K562 (cell line): ENCODE measurements around the gene IARS1. TPM values are rescaled to one million over a fixed set of nuclear protein-coding genes. Genes with fewer than 3 reads are reported as not detected.

ENCODE experiments used
- ATAC-seq: fragments of 200-7000 bp; cut with Tn5 transposase; 3 replicates; pipeline ENCODE4 v1.9.1; 2020; ENCODE audit warnings: moderate library complexity
- BruUV-seq: library from RNA; stranded (reverse); fragments of 400-500 nt; replicated peaks from 2 replicates; lab custom pipeline; 2021; lab: Mats Ljungman, UMichigan
- CTCF ChIA-PET: fragments of 300-600 bp; formaldehyde crosslinking; extraction: SDS; loops from one replicate; lab custom pipeline; 2021; ENCODE audit warnings: low intra/inter-chr PET ratio; lab: Yijun Ruan, JAX
- POLR2A ChIA-PET: fragments of 300-600, 350-650 bp; sonication (Branson Sonifier 250); formaldehyde crosslinking; extraction: SDS; loops from one replicate; lab custom pipeline; 2021; ENCODE audit warnings: antibody characterized with exemption, inconsistent platforms; lab: Yijun Ruan, JAX
- DNase-seq, 4 experiments: peaks; one replicate each; pipeline versions ENCODE4 v3.0.0 to v3.0.0-alpha.2; 2011 to 2018; ENCODE audit warnings: low spot score in 3 of 4, mixed read lengths in 3 of 4; ENCODE audit errors: extremely low read depth in 1 of 4
- FAIRE-seq: peaks from 2 replicates; lab custom pipeline; 2011; peaks lifted over from hg19 to GRCh38; lab: Jason Lieb, UNC
- H2AFZ ChIP-seq: 2 replicates; pipeline ENCODE4 v1.6.0; 2011; ENCODE audit warnings: low read depth, low read length, control low read depth, inconsistent platforms
- H3K27ac ChIP-seq: fragments of 200-600 bp; 3 replicates; pipeline ENCODE4 v1.8.0; 2011; ENCODE audit warnings: low read depth, mild to moderate bottlenecking, control low read depth, inconsistent platforms, low read length, moderate library complexity, mixed read lengths; ENCODE audit errors: extremely low read depth
- H3K27me3 ChIP-seq, 2 experiments: fragments of 300-600 bp in 1 of 2; 2 replicates in 1 of 2; 3 replicates in 1 of 2; pipeline versions ENCODE4 v1.6.0 to v1.8.0; 2011; ENCODE audit warnings: inconsistent platforms in 2 of 2, low read length in 2 of 2, mild to moderate bottlenecking in 1 of 2, mixed read lengths in 1 of 2, moderate library complexity in 1 of 2; ENCODE audit not compliant: control insufficient read depth in 2 of 2, insufficient read depth in 2 of 2
- H3K36me3 ChIP-seq: fragments of 300-600 bp; 3 replicates; pipeline ENCODE4 v1.8.0; 2011; ENCODE audit warnings: mild to moderate bottlenecking, low read length, inconsistent platforms; ENCODE audit not compliant: control insufficient read depth, insufficient read depth
- H3K4me1 ChIP-seq, 2 experiments: fragments of 200-600 bp in 1 of 2; replicated peaks in 1 of 2; 2 replicates in 1 of 2; 3 replicates in 1 of 2; pipeline versions ENCODE4 v1.5.1 to v1.8.0; 2011; ENCODE audit warnings: inconsistent platforms in 2 of 2, low read length in 2 of 2, mild to moderate bottlenecking in 1 of 2, mixed read lengths in 1 of 2, moderate library complexity in 1 of 2; ENCODE audit not compliant: control insufficient read depth in 2 of 2, insufficient read depth in 2 of 2
- H3K4me2 ChIP-seq: 2 replicates; pipeline ENCODE4 v1.6.1; 2011; ENCODE audit warnings: low read length, control low read depth, inconsistent platforms, mixed read lengths; ENCODE audit not compliant: insufficient read depth
- H3K4me3 ChIP-seq: fragments of 200-600 bp; sonication (generic), shearing (Covaris generic); 2 replicates; pipeline ENCODE4 v1.5.1; 2016; ENCODE audit warnings: control low read depth, inconsistent platforms
- H3K79me2 ChIP-seq: fragments of 200-600 bp; 3 replicates; pipeline ENCODE4 v1.8.0; 2011; ENCODE audit warnings: low read length, inconsistent platforms; ENCODE audit not compliant: control insufficient read depth, insufficient read depth
- H3K9ac ChIP-seq, 2 experiments: 2 replicates each; pipeline versions ENCODE4 v1.6.0 to v1.6.1; 2011; ENCODE audit warnings: low read depth in 2 of 2, low read length in 2 of 2, control low read depth in 1 of 2, inconsistent platforms in 1 of 2, mild to moderate bottlenecking in 1 of 2, mixed read lengths in 1 of 2; ENCODE audit not compliant: insufficient read depth in 1 of 2
- H3K9me1 ChIP-seq: one replicate; pipeline ENCODE4 v1.6.0; 2011; ENCODE audit warnings: inconsistent platforms, mild to moderate bottlenecking, low read length, moderate library complexity; ENCODE audit not compliant: control insufficient read depth, insufficient read depth
- H3K9me3 ChIP-seq: replicated peaks from 2 replicates; pipeline ENCODE4 v1.5.1; 2011; ENCODE audit warnings: low read depth, low read length, inconsistent platforms; ENCODE audit not compliant: control insufficient read depth, insufficient read depth
- H4K20me1 ChIP-seq: replicated peaks from 2 replicates; pipeline ENCODE4 v1.6.1; 2011; ENCODE audit warnings: low read length, inconsistent platforms, mixed read lengths; ENCODE audit not compliant: control insufficient read depth, insufficient read depth
- ARID4B ChIP-seq: sonication (generic); formaldehyde crosslinking; IDR thresholded peaks from 2 replicates; pipeline ENCODE4 v1.8.0; 2022; ENCODE audit warnings: mild to moderate bottlenecking, missing genetic modification reagents
- CHCHD3 ChIP-seq: fragments of 250-450 bp; sonication (Bioruptor Pico); IDR thresholded peaks from 2 replicates; pipeline ENCODE4 v2.1.2; 2022; ENCODE audit warnings: mild to moderate bottlenecking
- FOXJ2 ChIP-seq: fragments of 200-800 bp; sonication (Bioruptor generic); IDR thresholded peaks from 2 replicates; pipeline ENCODE4 v1.6.1; 2016; ENCODE audit warnings: missing genetic modification characterization, missing compliant biosample characterization
- HMBOX1 ChIP-seq: sonication (generic); IDR thresholded peaks from 2 replicates; pipeline ENCODE4 v1.6.1; 2016
- KDM4B ChIP-seq, 2 experiments: fragments of 450-650 bp in 1 of 2; sonication (generic) in 1 of 2; IDR thresholded peaks; 2 replicates each; pipeline ENCODE4 v1.6.1; 2016 to 2017; ENCODE audit warnings: borderline replicate concordance in 2 of 2, antibody characterized with exemption in 1 of 2, low read depth in 1 of 2, mild to moderate bottlenecking in 1 of 2
- MAZ ChIP-seq, 2 experiments: fragments of 450-650 bp in 1 of 2; sonication (generic) in 1 of 2; formaldehyde crosslinking; IDR thresholded peaks in 1 of 2; conservative IDR thresholded peaks in 1 of 2; 2 replicates each; pipeline versions ENCODE4 v1.4.0 to v1.5.0; 2020; ENCODE audit warnings: mild to moderate bottlenecking in 1 of 2, missing genetic modification reagents in 1 of 2
- NCOR1 ChIP-seq: fragments of 450-650 bp; IDR thresholded peaks from 2 replicates; pipeline ENCODE4 v1.6.1; 2016; ENCODE audit warnings: mild to moderate bottlenecking, moderate library complexity
- NR1H2 ChIP-seq: sonication (generic); formaldehyde crosslinking; IDR thresholded peaks from 2 replicates; pipeline ENCODE4 v1.4.0; 2020; ENCODE audit warnings: mild to moderate bottlenecking, missing genetic modification reagents
- POLR2AphosphoS2 ChIP-seq: IDR thresholded peaks from 2 replicates; pipeline ENCODE4 v1.6.1; 2012; ENCODE audit warnings: low read length, improper control_type of control experiment
- POU5F1 ChIP-seq: fragments of 150-350 bp; IDR thresholded peaks from 2 replicates; pipeline ENCODE4 v1.6.1; 2014; ENCODE audit warnings: borderline replicate concordance, low read length, low read depth, mild to moderate bottlenecking; ENCODE audit not compliant: partially characterized antibody
- WGBS: fragments of 100-300 bp; shearing (Covaris generic); methylation state at CpG from one replicate; pipeline ENCODE4 v1.1.6; 2016; ENCODE audit warnings: low coverage, mixed read lengths; ENCODE audit not compliant: insufficient coverage; ENCODE audit errors: missing lambda C conversion rate; 5-methylcytosine and 5-hydroxymethylcytosine counted together
- in situ Hi-C: fragments of 300-500 bp; cut with MboI; formaldehyde crosslinking; loops from 4 replicates; pipeline ENCODE4 v1.15.0; 2018; ENCODE audit warnings: inconsistent platforms, mixed read lengths
- intact Hi-C: fragments of 100-400 bp; cut with micrococcal nuclease; formaldehyde crosslinking; loops from 2 replicates; pipeline ENCODE4 v1.14.2; 2022
- polyA plus RNA-seq, 8 experiments: library from polyadenylated mRNA; depleted of rRNA in 4 of 8; stranded (reverse) in 5 of 8; unstranded in 3 of 8; fragments of >200 nt; fragmentation: Nextera tagmentation in 2 of 8; fragmentation: Illumina TruSeq in 1 of 8; extraction: Ambion mirVana in 2 of 8; extraction: Trizol in 1 of 8; gene quantifications; 2 replicates each; pipeline versions ENCODE4 v1.2.1 to v1.2.3, GENCODE V29; 2011 to 2014; ENCODE audit warnings: inconsistent platforms in 1 of 8, missing spikeins in 1 of 8
- total RNA-seq, 7 experiments: library from RNA; depleted of rRNA in 6 of 7; stranded (reverse); fragments of >200 nt in 6 of 7; fragmentation: Illumina TruSeq in 2 of 7; extraction: Trizol in 2 of 7; gene quantifications; 2 replicates each; pipeline versions ENCODE4 v1.2.1 to v1.2.3, GENCODE V29; 2011 to 2021; ENCODE audit warnings: low replicate concordance in 1 of 7

IARS1 gene
- total and polyA plus RNA-seq, 9 of the 15 experiments (the other 6 are each of a cell fraction or from before 2014, with no cell fraction given) = 119 to 371 (median 234) TPM

GRCh38 chr9:92310562-92310961, 17.1 kb upstream of the IARS1 start:
- Histone ChIP-seq H3K9ac (no peak overlapping the region), H3K36me3 (peaks cover 94% of the 10 kb centered on the region), H3K9me1 (no peaks in the 10 kb centered on the region), H2AFZ (no peak overlapping the region), H3K4me3 (no peak overlapping the region), H3K79me2 (peaks cover 37% of the 10 kb centered on the region), H3K27me3 (no peaks in the 10 kb centered on the region), H4K20me1 (no peaks in the 10 kb centered on the region; the same call in 1 of the 2 replicates), H3K9me3 (no peaks in the 10 kb centered on the region), H3K4me1 (peaks cover 0 to 10% of the 10 kb centered on the region in 2 experiments; a peak in 3 of 5 replicates), H3K4me2 (no peak overlapping the region), H3K27ac (no peak overlapping the region)
- in situ Hi-C loops = no loop called here
- DNase-seq (no peak), ATAC-seq (no peak), FAIRE-seq (no peak)
- intact Hi-C loops = no loop called here
- 88% methylated on average over 3 of the region's 3 CpGs for WGBS
- ChIA-PET POLR2A (interaction anchor here (1.2 kb wide), 1 partner anchor 15 kb away, joined by 3 read pairs; the partner anchor contains the start of genes CENPP and NOL8), CTCF (no interaction called here)
- BruUV-seq = no TSS peak
- TF ChIP-seq ARID4B = no peak
- no peak for TF ChIP-seq KDM4B (IDR thresholded peaks at IDR 0.05; ENCODE audit: borderline replicate concordance in 2 of 2, low read depth in 1 of 2)
- no peak for TF ChIP-seq FOXJ2
- no peak for TF ChIP-seq NCOR1
- no peak for TF ChIP-seq HMBOX1
- no peak for TF ChIP-seq POU5F1
- no peak for TF ChIP-seq CHCHD3 (CRISPR knock-in tag)
- no peak for TF ChIP-seq NR1H2 (CRISPR knock-in tag)
- no peak for TF ChIP-seq POLR2AphosphoS2
- no peak for TF ChIP-seq MAZ (CRISPR knock-in tag; conservative IDR thresholded peaks at IDR 0.05 in 1 of 2, IDR thresholded peaks at IDR 0.05 in 1 of 2)
